ENCODE measurements around the gene SAMD11. TPM values are rescaled to one million over a fixed set of nuclear protein-coding genes. Genes with fewer than 3 reads are reported as not detected.

SAMD11 gene
- total and polyA plus RNA-seq, 2 donors from 2014 or later = 13.3 to 21.4 TPM

DNA sequence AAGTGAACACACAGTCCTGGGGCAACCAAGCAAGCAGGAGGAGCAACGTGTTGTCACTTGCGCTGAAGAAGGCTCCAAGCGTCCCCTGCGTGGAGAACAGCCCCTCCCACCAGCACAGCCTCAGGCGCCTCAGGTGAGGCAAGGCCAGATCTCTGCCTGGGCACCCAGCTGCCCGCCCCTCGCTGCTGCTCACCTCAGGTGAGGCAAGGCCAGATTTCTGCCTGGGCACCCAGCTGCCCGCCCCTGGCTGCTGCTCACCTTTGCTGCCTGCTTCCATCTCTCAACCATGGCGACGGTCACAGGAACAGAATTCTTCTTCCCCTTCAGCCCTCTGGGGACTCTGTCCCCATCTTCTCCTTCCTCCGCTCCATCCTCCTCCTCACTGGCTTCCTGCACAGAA is 32.9 kb downstream of the SAMD11 start:
- TF ChIP-seq, protein P1, sequence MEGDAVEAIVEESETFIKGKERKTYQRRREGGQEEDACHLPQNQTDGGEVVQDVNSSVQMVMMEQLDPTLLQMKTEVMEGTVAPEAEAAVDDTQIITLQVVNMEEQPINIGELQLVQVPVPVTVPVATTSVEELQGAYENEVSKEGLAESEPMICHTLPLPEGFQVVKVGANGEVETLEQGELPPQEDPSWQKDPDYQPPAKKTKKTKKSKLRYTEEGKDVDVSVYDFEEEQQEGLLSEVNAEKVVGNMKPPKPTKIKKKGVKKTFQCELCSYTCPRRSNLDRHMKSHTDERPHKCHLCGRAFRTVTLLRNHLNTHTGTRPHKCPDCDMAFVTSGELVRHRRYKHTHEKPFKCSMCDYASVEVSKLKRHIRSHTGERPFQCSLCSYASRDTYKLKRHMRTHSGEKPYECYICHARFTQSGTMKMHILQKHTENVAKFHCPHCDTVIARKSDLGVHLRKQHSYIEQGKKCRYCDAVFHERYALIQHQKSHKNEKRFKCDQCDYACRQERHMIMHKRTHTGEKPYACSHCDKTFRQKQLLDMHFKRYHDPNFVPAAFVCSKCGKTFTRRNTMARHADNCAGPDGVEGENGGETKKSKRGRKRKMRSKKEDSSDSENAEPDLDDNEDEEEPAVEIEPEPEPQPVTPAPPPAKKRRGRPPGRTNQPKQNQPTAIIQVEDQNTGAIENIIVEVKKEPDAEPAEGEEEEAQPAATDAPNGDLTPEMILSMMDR (IDR thresholded peaks at IDR 0.05; ENCODE audit: borderline replicate concordance, extremely low read depth, insufficient read depth) = no peak
- Histone ChIP-seq H3K9ac (ENCODE audit: low read length in 3 of 3) (no peak overlapping the region), H3K36me3 (ENCODE audit: control insufficient read depth in 2 of 3, insufficient read depth in 3 of 3, low read length in 3 of 3) (peaks cover 0 to 23% (median 9%) of the 10 kb centered on the region in 3 donors), H3K9me3 (ENCODE audit: control insufficient read depth in 2 of 3, insufficient read depth in 1 of 3, low read length in 3 of 3) (no peaks in the 10 kb centered on the region), H3K4me3 (ENCODE audit: low read length in 3 of 3) (no peak overlapping the region), H3K4me1 (ENCODE audit: control insufficient read depth in 2 of 3, insufficient read depth in 2 of 3, low read depth in 1 of 3, low read length in 3 of 3) (peaks cover 0 to 8% (median 3%) of the 10 kb centered on the region in 3 donors), H3K27me3 (ENCODE audit: control insufficient read depth, insufficient read depth, low read length) (no peaks in the 10 kb centered on the region), H3K27ac (ENCODE audit: low read depth in 2 of 2, low read length in 2 of 2) (no peak overlapping the region)
- DNase-seq (no peak), FAIRE-seq (no peak)
- intact Hi-C loops (cut with DNase I) = no loop called here

DNA sequence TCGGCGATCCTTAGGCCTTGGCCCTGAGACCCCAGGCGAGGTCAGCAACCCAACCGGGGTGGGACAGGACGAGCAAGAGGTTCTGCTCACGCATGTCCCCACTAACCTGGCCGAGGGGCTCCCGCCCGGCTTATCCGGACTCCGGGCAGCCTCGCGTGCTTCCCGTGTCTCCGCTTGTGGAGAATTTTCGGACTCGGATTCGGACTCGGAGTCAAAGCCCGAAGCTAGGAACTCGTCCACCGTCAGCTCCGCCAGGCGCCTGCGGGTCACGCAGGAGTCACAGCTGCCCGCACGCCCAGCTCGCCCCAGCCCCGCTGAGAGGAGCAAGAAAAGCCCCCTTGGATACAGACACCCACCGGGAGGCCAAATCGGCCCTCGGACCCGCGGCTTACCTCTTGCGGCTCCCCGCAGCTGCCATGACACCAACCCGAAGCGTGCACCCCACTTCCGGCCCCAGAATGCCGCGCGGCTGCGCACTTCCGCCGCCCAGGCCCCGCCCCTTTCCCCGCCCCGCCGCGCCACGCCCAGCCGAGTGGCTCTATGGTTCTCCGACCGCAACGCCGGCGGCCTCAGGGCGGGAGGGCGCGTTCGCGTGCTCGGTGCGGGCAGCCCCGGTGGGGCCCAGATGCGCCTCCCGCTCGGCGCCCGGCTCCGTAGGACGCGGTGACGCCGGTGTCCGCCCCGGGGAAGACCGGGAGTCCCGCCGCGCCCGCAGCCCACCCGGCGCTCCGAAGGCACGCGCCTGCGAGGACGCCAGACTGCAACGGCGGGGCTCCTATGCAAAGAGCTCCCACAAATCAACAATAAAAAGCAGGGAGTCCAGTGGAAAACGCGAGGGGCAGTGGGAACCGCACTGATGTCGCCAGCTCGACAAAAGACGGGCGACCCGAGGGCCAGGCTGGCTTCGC is 35.4 kb downstream of the SAMD11 start, which contains the start of gene NOC2L:
Gene NOC2L (minus strand): TSS at position 434 of the 908 bp plus-strand sequence. CDS start 16 bp downstream, at position 418.
- intact Hi-C loops (cut with DNase I) = no loop called here
- no peak for FAIRE-seq
- Histone ChIP-seq H3K4me1 (ENCODE audit: control insufficient read depth in 2 of 3, insufficient read depth in 2 of 3, low read depth in 1 of 3, low read length in 3 of 3) (peaks cover 0 to 8% (median 3%) of the 10 kb centered on the region in 3 donors), H3K4me3 (ENCODE audit: low read length in 3 of 3) (peak within 1 kb of the TSS; percentile 72 to 96 (median 78)), H3K36me3 (ENCODE audit: control insufficient read depth in 2 of 3, insufficient read depth in 3 of 3, low read length in 3 of 3) (peaks cover 0 to 11% (median 3%) of the 10 kb centered on the region in 3 donors), H3K9me3 (ENCODE audit: control insufficient read depth in 2 of 3, insufficient read depth in 1 of 3, low read length in 3 of 3) (no peaks in the 10 kb centered on the region), H3K9ac (ENCODE audit: low read length in 3 of 3) (peak within 1 kb of the TSS; percentile 58 to 85 (median 85)), H3K27ac (ENCODE audit: low read depth in 2 of 2, low read length in 2 of 2) (no peak within 1 kb of the TSS), H3K27me3 (ENCODE audit: control insufficient read depth, insufficient read depth, low read length) (no peaks in the 10 kb centered on the region)
- TF ChIP-seq, protein P1 (IDR thresholded peaks at IDR 0.05; ENCODE audit: borderline replicate concordance, extremely low read depth, insufficient read depth) = peak; percentile 3
- DNase-seq = peak; percentile 92 to 98 (median 96)

DNA sequence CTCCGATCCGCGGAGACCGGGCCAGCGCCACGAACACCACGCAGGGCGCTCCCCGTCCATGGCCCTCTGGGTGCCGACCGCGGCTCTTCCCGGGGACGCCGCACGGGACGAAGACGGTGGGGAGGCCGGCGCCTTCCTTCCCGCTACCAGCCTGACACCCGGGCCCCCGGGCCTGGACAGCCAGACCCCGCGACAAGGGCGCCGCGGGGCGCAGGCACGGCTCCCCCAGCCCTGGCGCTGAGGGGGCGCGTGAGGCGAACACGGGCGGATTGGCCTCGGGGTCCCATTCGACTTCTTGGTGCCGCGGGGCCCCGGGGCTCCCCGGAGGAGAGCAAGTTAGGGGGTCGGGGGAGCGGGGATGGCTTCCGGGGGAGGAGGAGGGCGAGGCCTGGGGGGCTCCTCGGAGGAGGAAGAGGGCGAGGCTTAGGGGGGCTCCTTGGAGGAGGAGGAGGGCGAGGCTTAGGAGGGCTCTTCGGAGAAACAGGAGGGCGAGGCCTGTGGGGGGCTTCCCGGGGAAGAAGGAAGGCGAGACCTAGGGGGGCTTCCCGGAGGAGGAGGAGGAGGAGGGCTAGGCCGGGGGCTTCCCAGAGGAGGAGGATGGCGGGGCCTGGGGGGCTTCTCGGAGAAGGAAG is 36.1 kb downstream of the SAMD11 start:
- Histone ChIP-seq H3K9ac (ENCODE audit: low read length in 3 of 3) (no peak overlapping the region), H3K4me3 (ENCODE audit: low read length in 3 of 3) (peak overlapping the region in 1 of 3 donors; percentile 32), H3K36me3 (ENCODE audit: control insufficient read depth in 2 of 3, insufficient read depth in 3 of 3, low read length in 3 of 3) (peaks cover 0 to 5% (median 3%) of the 10 kb centered on the region in 3 donors), H3K9me3 (ENCODE audit: control insufficient read depth in 2 of 3, insufficient read depth in 1 of 3, low read length in 3 of 3) (no peaks in the 10 kb centered on the region), H3K27ac (ENCODE audit: low read depth in 2 of 2, low read length in 2 of 2) (no peak overlapping the region), H3K27me3 (ENCODE audit: control insufficient read depth, insufficient read depth, low read length) (no peaks in the 10 kb centered on the region), H3K4me1 (ENCODE audit: control insufficient read depth in 2 of 3, insufficient read depth in 2 of 3, low read depth in 1 of 3, low read length in 3 of 3) (peaks cover 0 to 8% (median 3%) of the 10 kb centered on the region in 3 donors)
- DNase-seq = peak in 1 of 5 donors; percentile 82
- TF ChIP-seq, protein P1 (IDR thresholded peaks at IDR 0.05; ENCODE audit: borderline replicate concordance, extremely low read depth, insufficient read depth) = no peak
- intact Hi-C loops (cut with DNase I) = no loop called here
- no peak for FAIRE-seq
